Mesothelial cell of epicardium (in vitro differentiated cells): ENCODE data around the gene DCLRE1B. TPM values are rescaled to one million over a fixed set of nuclear protein-coding genes. Genes with fewer than 3 reads are reported as not detected.

Experiments
- DNase-seq, 2 experiments: peaks; one replicate each; pipeline ENCODE4 v3.0.0; 2021; ENCODE audit warnings: low spot score in 2 of 2; ENCODE audit not compliant: unreplicated experiment in 2 of 2
- H3K27ac Mint-ChIP-seq: 2 replicates; pipeline ENCODE4 v1.8.0; 2021; ENCODE audit warnings: mixed read lengths
- H3K27me3 Mint-ChIP-seq: 2 replicates; pipeline ENCODE4 v1.8.0; 2021; ENCODE audit warnings: low read depth, mixed read lengths
- H3K36me3 Mint-ChIP-seq: 2 replicates; pipeline ENCODE4 v1.8.0; 2021; ENCODE audit warnings: mixed read lengths
- H3K4me1 Mint-ChIP-seq: 2 replicates; pipeline ENCODE4 v1.8.0; 2021; ENCODE audit warnings: mixed read lengths
- H3K4me3 Mint-ChIP-seq: 2 replicates; pipeline ENCODE4 v1.8.0; 2021; ENCODE audit warnings: mild to moderate bottlenecking, moderate library complexity, mixed read lengths
- H3K9me3 Mint-ChIP-seq: 2 replicates; pipeline ENCODE4 v1.8.0; 2021; ENCODE audit warnings: mixed read lengths
- total RNA-seq: library from RNA; stranded (reverse); gene quantifications from 3 replicates; pipeline ENCODE4 v1.2.1, GENCODE V29; 2021
- TF ChIP-seq, protein P1 (sequence below): fragments of 200-600 bp; sonication (generic); IDR thresholded peaks from one replicate; pipeline ENCODE4 v1.5.0; 2021; ENCODE audit warnings: antibody characterized with exemption; ENCODE audit not compliant: unreplicated experiment

The DCLRE1B gene
- total RNA-seq, 1 donor from 2014 or later = 9.5 TPM

DNA sequence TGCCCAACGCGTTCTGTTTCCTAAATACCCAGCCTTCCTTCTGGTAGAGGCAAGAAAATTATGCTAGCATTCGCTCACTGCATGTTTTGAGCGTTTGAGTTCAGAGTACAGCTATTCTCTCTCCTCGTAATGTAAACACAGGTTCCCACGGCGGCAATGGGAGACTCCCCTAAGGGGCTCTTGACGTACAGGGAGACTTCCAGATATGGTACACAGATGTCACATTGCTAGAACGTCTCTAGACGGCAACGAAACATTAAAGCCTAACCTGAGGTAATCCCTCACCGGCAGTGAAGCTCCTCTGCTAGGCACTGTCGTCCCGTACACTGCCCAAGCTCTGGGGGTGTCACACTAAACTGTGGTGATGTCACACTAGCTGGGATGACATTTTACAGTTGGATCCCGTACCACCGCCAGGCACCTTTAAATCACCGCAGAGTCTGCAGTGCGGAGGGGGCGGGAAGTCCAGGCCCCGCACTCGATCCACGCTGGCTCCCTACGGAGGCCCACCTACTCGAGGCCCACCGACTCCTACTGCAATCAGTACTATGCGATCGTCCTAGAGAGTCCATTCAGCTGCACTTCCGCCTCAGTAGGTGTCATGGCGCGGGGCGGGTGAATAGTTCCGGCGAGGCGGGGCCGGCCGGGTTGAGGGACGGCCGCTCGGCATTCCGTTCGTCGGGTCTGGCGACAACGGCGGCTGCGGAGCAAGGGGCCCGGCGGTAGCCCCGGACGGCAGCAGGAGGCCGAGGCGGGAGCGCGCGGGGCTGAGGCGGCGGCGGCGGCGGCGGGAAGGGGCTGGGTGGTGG, 24.0 kb downstream of the DCLRE1B start, which contains the start of gene HIPK1:
Gene HIPK1 (plus strand): TSS at position 384 of the 809 bp plus-strand sequence.
- peaks cover 7% of the 10 kb centered on the region for H3K27me3 Mint-ChIP-seq
- peak within 1 kb of the TSS; percentile 99 for H3K27ac Mint-ChIP-seq
- no peaks in the 10 kb centered on the region for H3K9me3 Mint-ChIP-seq
- peak within 1 kb of the TSS; percentile 97 for H3K4me3 Mint-ChIP-seq
- TF ChIP-seq, protein P1, sequence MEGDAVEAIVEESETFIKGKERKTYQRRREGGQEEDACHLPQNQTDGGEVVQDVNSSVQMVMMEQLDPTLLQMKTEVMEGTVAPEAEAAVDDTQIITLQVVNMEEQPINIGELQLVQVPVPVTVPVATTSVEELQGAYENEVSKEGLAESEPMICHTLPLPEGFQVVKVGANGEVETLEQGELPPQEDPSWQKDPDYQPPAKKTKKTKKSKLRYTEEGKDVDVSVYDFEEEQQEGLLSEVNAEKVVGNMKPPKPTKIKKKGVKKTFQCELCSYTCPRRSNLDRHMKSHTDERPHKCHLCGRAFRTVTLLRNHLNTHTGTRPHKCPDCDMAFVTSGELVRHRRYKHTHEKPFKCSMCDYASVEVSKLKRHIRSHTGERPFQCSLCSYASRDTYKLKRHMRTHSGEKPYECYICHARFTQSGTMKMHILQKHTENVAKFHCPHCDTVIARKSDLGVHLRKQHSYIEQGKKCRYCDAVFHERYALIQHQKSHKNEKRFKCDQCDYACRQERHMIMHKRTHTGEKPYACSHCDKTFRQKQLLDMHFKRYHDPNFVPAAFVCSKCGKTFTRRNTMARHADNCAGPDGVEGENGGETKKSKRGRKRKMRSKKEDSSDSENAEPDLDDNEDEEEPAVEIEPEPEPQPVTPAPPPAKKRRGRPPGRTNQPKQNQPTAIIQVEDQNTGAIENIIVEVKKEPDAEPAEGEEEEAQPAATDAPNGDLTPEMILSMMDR = no peak
- no peaks in the 10 kb centered on the region for H3K36me3 Mint-ChIP-seq
- DNase-seq = peak; percentile 87 to 95
- H3K4me1 Mint-ChIP-seq = peaks cover 38% of the 10 kb centered on the region

DNA sequence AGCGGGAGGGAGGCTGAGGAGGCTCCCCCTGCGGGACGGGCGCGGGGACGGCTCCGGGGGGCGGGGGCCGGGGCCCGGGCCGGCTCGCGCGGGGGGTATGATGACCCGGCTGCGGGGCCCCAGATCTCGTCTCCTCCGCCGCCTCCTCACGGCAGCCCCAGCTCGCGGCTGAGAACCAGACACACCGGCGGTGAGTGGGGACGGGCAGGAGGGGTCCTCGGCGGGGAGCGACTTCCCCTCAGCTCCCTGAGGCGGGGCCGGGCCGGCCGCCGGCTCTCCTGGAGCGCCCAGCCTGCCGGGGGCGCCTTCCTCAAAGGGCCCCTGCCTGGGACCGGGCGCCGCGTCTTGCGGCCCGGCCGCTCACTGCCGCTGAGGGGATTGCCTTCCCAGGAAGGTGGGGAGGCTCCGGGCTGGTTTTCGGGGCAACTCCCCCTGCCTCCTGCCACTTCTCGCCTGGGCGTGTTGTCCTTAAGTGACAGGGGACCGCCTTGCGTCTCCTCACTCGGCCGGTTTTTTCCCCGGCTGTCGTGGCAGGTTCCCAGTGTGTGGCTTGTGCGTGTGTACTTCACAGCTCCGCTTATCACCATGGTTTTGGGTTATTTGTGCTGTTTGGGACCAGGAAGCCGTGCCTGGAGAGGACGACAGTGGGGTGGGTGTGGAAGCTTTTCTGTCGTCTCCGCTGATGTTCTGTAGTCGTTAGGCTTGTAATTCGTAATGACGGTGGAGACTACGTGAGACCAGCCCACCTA, 24.8 kb downstream of the DCLRE1B start:
- Mint-ChIP-seq H3K4me3 (peak overlapping the region; percentile 94), H3K27ac (peak overlapping the region; percentile 96), H3K36me3 (no peaks in the 10 kb centered on the region), H3K4me1 (peaks cover 38% of the 10 kb centered on the region), H3K27me3 (no peaks in the 10 kb centered on the region), H3K9me3 (no peaks in the 10 kb centered on the region)
- peak; percentile 50 to 65 for DNase-seq
- TF ChIP-seq, protein P1 = no peak

DNA sequence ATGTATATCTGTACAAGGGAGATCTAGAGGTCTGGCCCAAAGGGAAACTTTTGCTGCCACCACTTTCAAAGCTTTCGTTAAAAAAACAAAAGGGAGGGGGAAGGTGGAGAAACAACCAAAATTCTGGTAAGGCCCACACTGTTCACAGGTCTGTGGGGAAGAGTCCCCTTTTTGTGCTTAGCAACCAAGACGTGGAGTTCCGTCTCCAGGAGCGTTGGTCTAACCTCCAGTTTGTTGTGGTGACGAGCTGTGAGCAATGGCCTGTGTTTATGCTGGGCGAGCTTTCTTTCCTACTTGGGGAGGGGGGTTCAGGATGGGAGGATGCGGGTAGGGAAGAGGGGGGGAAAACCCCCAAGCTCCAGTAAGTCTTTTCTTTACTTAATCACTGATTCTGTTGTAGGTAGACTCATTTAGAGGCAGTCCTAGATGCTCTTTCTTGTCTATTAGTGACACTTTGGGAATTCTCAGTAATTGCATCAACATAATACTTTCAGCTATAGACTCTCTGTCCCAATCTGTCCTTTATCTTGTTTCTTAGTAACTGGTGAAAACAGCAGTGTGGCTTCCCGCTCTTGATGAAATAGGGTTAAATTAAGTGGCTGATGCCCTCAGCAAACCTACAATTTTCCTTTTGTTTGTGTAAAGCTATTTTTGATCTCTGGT, 25.5 kb downstream of the DCLRE1B start:
- H3K36me3 Mint-ChIP-seq = no peaks in the 10 kb centered on the region
- DNase-seq = no peak
- H3K4me3 Mint-ChIP-seq = peak overlapping the region; percentile 94
- no peaks in the 10 kb centered on the region for H3K27me3 Mint-ChIP-seq
- H3K9me3 Mint-ChIP-seq = no peaks in the 10 kb centered on the region
- TF ChIP-seq, protein P1 = no peak
- peak overlapping the region; percentile 96 for H3K27ac Mint-ChIP-seq
- H3K4me1 Mint-ChIP-seq = peaks cover 38% of the 10 kb centered on the region

DNA sequence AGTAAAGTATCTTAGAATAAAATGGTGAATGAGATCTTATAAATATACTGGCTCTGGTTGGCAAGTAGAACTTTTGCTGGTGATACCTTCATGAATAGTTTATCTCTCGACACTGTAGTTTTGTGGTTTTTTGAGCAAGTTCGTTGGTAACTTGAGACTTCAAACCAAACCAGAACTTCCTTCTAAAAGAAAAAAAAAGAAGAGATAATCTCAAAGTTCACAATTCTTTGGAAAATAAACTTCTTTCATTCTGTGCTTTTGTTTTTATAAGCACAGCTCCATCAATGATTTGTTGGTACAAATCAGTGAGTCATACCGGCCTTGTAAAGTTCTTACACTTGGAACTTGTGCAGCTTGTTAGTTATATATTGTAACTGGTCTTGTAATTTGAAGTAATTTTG, 26.3 kb downstream of the DCLRE1B start:
- DNase-seq = no peak
- Mint-ChIP-seq H3K27me3 (no peaks in the 10 kb centered on the region), H3K27ac (peak overlapping the region; percentile 96), H3K9me3 (no peaks in the 10 kb centered on the region), H3K36me3 (no peaks in the 10 kb centered on the region), H3K4me3 (peak overlapping the region; percentile 94), H3K4me1 (peaks cover 38% of the 10 kb centered on the region)
- TF ChIP-seq, protein P1 = no peak

DNA sequence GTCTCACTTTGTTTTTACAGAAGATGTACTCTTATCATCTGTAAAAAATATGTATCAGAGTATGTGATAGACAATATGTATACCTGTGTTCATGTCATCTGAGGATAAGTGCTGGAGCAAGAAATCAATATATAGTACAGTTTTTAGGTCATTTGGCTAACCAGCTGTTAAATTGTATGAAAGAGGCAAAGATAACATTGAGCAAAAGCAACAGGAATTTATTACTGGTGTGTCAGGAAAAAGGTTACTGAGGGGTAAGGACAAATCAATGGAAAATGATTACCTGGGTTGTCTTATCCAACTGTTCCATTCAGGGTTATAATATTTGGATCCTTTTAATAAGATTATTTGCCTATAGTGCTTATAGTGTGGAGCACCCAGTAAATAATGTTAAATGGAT, 28.9 kb downstream of the DCLRE1B start:
- H3K9me3 Mint-ChIP-seq = no peaks in the 10 kb centered on the region
- H3K4me3 Mint-ChIP-seq = no peak overlapping the region
- no peaks in the 10 kb centered on the region for H3K36me3 Mint-ChIP-seq
- no peaks in the 10 kb centered on the region for H3K27me3 Mint-ChIP-seq
- no peak for DNase-seq
- TF ChIP-seq, protein P1 = no peak
- H3K27ac Mint-ChIP-seq = no peak overlapping the region
- peaks cover 27% of the 10 kb centered on the region for H3K4me1 Mint-ChIP-seq
